ENCODE data around the gene OSMR. TPM values are rescaled to one million over a fixed set of nuclear protein-coding genes. Genes with fewer than 3 reads are reported as not detected.

OSMR gene
- total and polyA plus RNA-seq, 2 of the 13 experiments (the other 11 are each of a cell fraction or from before 2014, with no cell fraction given): 21.3 to 86.5 TPM

GRCh38 chr5:38800515-38800914 lies 45.3 kb upstream of the OSMR start (continued):
- TF ChIP-seq PHB2 (IDR thresholded peaks at IDR 0.05; ENCODE audit: partially characterized antibody) (no peak), ADNP (CRISPR knock-in tag; IDR thresholded peaks at IDR 0.05) (no peak), TMF1 (CRISPR knock-in tag; IDR thresholded peaks at IDR 0.05; ENCODE audit: low read depth) (no peak), ZNF674 (CRISPR knock-in tag; IDR thresholded peaks at IDR 0.05; ENCODE audit: low read depth) (no peak), SIN3A (IDR thresholded peaks at IDR 0.05; ENCODE audit: borderline replicate concordance, low read depth, low read length) (no peak)

GRCh38 chr5:38802125-38802524 lies 43.7 kb upstream of the OSMR start:
- Histone ChIP-seq H3K4me1 (ENCODE audit: insufficient read depth, low read length) (no peaks in the 10 kb centered on the region), H3K27me3 (ENCODE audit: control insufficient read depth in 1 of 2, insufficient read depth in 2 of 2, low read length in 2 of 2) (peaks cover 0 to 3% of the 10 kb centered on the region in 2 experiments; a peak in 2 of 5 replicates), H3K27ac (ENCODE audit: extremely low read length, insufficient read depth, low read length) (no peak overlapping the region), H3K4me3 (replicated peaks in 1 of 3; ENCODE audit: insufficient read depth in 1 of 3, low read depth in 2 of 3, low read length in 3 of 3) (no peak overlapping the region), H3K9me3 (ENCODE audit: low read length) (no peaks in the 10 kb centered on the region), H3K4me2 (ENCODE audit: low read depth, low read length) (no peak overlapping the region), H3K79me2 (ENCODE audit: insufficient read depth, low read length) (no peaks in the 10 kb centered on the region), H2AFZ (ENCODE audit: low read length) (no peak overlapping the region), H4K20me1 (ENCODE audit: insufficient read depth, low read length) (no peaks in the 10 kb centered on the region), H3K36me3 (replicated peaks in 1 of 2; ENCODE audit: control insufficient read depth in 1 of 2, insufficient read depth in 2 of 2, low read length in 2 of 2) (no peaks in the 10 kb centered on the region), H3K9ac (ENCODE audit: insufficient read depth, low read depth, low read length) (no peak overlapping the region)
- BruUV-seq (replicated peaks): no TSS peak
- DNase-seq (ENCODE audit: low spot score) (no peak), FAIRE-seq (no peak), ATAC-seq (no peak)
- ChIA-PET POLR2A (no interaction called here), CTCF (ENCODE audit: low intra/inter-chr PET ratio, low total read pairs) (no interaction called here)
- in situ Hi-C loops (cut with HindIII; ENCODE audit: extremely low pct_ligation_motif_present, low pct_unique_long_range_greater_than_20kb): no loop called here
- 74% methylated on average over 4 of the region's 4 CpGs for WGBS (ENCODE audit: low lambda C conversion rate)
- intact Hi-C loops (cut with micrococcal nuclease; ENCODE audit: unreplicated experiment): no loop called here
- TF ChIP-seq ZNF546 (CRISPR knock-in tag; conservative IDR thresholded peaks at IDR 0.05) (no peak), ZNF761 (CRISPR knock-in tag; conservative IDR thresholded peaks at IDR 0.05) (no peak), KMT2A (CRISPR knock-in tag; IDR thresholded peaks at IDR 0.05) (no peak), ZNF337 (CRISPR knock-in tag; IDR thresholded peaks at IDR 0.05; ENCODE audit: borderline replicate concordance, low read depth) (no peak), ZFP36L1 (CRISPR knock-in tag; IDR thresholded peaks at IDR 0.05) (no peak), IRX3 (CRISPR knock-in tag; IDR thresholded peaks at IDR 0.05; ENCODE audit: borderline replicate concordance, low read depth) (no peak), ARID4A (CRISPR knock-in tag; IDR thresholded peaks at IDR 0.05; ENCODE audit: borderline replicate concordance) (no peak), GLI4 (CRISPR knock-in tag; IDR thresholded peaks at IDR 0.05; ENCODE audit: borderline replicate concordance) (no peak), ZNF784 (CRISPR knock-in tag; IDR thresholded peaks at IDR 0.05; ENCODE audit: borderline replicate concordance) (no peak), ZBTB10 (CRISPR knock-in tag; IDR thresholded peaks at IDR 0.05; ENCODE audit: borderline replicate concordance) (no peak), TOE1 (CRISPR knock-in tag; IDR thresholded peaks at IDR 0.05) (no peak), ZNF749 (CRISPR knock-in tag; IDR thresholded peaks at IDR 0.05; ENCODE audit: borderline replicate concordance) (no peak)
